HG02642 (cell line): Measurements from ENCODE around the gene MAP7.
A peak's percentile ranks its signal among the peaks of the same experiment; 100 is the strongest.
"Not testable (repeated sequence)": the region's sequence is repeated elsewhere in the genome, so short reads cannot be mapped to it uniquely, and the experiment has no call there.

Source experiments
- ATAC-seq: cut with Tn5 transposase; IDR thresholded peaks from one replicate; pipeline ENCODE4 v1.9.1; 2021; ENCODE audit warnings: mild to moderate bottlenecking; ENCODE audit not compliant: unreplicated experiment, poor library complexity

Gene MAP7

DNA sequence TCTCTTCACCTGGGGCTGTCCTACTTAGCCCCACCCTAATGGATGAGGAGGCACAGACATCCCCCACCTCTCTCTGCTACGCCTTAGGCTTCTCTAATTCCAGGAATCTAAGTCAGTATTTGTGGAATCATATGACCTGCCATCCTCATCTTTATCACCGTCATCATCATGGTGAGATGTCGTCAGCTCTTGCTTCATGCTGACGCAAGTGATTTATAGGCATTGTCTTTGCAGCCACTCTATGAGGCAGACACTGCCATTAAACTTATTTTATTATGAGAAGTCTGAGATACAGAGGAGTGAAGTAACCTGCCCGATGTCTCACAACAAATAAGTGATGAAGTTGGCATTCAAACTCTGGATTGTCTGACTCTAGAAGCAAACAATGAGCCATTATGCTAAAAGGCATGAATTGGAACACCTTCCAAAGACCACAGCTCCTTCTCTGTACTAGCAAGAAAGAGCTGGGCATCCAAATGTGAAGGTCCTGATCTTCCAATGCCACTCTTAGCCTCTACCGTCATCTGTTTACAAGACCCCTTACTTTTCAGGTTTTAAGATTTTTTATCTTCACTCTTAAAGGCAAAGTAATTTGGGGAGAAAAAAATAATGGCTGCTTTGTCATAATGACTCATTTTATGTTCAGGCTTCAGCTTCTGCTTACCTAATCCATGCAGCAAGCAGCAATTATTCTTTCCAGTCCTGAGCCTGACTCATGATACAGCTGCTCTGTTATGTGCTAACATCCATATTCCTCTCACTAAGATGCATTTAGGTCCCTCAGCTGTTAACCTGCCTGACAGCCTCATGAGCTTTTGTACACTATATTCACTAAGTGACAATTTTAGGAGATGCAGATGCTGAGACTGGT, 146.9 kb downstream of the MAP7 start:
- no peak for ATAC-seq

DNA sequence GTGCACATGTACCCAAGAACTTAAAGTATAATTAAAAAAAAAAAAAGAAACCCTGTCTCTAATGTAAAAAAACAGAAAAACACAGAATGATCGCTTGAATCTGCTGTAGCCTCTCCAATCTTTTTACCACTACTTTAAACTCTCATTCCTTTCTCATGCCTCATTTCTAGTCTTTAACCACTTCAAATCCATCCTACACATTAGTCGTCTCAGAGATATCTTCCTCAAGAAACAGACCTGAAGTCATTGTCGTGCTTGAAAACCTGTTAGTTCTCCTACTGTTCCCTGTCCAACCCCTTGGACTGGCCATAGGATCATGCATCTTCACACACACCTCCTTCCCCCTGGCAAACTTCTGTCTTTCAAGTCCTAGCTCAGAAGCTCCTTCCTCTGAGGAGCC, 148.5 kb downstream of the MAP7 start:
- no peak for ATAC-seq

DNA sequence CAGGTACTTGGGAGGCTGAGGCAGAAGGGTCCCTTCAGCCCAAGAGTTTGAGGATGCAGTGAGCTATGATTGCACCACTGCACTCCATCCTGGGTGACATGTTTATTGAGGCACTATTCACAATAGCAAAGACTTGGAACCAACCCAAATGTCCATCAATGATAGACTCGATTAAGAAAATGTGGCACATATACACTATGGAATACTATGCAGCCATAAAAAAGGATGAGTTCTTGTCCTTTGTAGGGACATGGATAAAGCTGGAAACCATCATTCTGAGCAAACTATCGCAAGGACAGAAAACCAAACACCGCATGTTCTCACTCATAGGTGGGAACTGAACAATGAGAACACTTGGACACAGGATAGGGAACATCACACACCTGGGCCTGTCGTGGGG, 149.0 kb downstream of the MAP7 start:
- not testable (repeated sequence) for ATAC-seq

DNA sequence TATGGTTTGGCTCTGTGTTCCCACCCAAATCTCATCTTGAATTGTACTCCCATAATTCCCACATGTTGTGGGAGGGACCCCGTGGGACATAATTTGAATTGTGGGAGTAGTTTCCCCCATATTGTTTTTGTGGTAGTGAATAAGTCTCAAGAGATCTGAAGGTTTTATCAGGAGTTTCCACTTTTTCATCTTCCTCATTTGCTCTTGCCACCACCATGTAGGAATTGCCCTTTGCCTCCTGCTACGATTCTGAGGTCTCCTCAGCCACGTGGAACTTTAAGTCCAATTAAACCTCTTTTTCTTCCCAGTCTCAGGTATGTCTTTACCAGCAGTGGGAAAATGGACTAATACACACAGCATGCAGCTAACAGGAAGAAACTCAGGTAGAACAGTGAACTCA, 151.8 kb downstream of the MAP7 start:
- no peak for ATAC-seq

DNA sequence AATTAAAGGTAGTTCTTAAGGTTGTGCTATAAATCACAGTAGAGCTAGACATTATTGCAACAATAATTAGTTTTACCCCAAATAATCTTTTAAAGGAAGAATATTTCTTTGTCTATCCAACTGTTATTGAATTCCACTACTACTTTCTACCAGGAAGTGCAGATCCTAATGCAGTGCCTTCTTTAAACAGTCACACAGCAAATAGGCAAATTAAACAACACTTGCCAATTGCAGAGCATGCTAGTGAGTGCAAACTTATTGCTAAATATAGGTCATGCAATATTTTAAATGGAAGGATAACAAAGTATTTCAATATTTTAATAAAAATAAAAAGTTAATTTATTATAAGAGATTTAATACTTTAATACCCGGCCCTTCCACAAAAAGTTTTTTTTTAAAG, 153.3 kb downstream of the MAP7 start:
- no peak for ATAC-seq

DNA sequence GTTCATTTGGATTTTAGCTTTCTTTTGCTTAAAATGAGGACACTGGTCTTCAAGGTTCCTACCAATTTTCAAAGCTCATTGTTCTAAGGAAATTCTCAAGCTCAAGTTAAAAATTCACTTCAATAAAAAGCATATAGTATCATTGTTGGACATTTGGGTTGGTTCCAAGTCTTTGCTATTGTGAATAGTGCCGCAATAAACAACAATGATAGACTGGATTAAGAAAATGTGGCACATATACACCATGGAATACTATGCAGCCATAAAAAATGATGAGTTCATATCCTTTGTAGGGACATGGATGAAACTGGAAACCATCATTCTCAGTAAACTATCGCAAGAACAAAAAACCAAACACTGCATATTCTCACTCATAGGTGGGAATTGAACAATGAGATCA, 159.3 kb downstream of the MAP7 start:
- not testable (repeated sequence) for ATAC-seq

DNA sequence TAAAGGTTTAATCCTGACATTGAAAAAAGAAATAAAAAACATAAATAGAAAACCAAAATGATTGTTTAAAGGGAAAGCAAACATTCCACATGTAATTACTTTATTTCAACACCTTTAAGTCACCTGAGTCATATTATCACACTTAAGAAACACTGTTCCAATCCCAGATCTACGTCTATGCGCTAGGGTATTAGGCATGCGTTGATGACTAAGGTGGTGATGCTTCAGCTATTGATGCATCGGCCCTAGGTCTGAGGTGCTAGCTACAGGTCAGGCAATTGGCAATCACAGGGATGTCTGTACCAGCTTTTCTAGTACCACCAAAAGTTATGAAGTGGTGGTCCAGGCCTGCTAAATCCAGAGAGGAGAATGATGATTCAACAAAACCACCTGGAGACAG, 162.9 kb downstream of the MAP7 start:
- no peak for ATAC-seq

DNA sequence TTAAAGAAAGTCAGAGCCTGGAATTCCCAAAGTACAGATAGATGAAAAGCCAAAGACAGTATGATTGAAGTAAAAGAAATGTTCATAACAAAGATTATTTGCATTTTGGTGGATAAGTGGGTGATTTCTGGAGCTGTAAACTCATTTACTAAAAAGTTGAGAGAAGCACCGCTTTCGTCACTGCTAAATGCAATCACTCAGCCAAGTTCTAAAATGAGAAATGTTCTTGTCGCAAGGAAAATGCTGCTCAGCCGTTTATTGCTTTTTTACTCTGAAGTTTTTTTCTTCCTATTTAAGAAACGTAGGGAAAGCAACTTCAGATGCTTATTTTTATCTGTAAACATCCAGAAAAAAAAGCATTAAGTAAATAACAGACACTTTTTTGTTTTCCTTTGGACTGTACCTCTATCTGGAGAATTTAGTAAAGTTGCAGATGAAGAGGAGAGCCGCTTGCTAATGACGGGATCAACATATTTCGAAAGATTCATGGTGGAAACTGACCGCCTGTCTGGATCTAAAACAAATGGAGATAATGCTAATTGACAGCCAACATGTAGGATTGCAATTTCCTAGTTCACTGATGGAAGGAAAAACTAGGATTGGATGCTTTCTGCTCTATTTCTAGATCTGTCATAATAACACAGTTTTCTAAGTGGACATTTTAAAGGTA, 166.8 kb downstream of the MAP7 start:
- ATAC-seq: no peak

DNA sequence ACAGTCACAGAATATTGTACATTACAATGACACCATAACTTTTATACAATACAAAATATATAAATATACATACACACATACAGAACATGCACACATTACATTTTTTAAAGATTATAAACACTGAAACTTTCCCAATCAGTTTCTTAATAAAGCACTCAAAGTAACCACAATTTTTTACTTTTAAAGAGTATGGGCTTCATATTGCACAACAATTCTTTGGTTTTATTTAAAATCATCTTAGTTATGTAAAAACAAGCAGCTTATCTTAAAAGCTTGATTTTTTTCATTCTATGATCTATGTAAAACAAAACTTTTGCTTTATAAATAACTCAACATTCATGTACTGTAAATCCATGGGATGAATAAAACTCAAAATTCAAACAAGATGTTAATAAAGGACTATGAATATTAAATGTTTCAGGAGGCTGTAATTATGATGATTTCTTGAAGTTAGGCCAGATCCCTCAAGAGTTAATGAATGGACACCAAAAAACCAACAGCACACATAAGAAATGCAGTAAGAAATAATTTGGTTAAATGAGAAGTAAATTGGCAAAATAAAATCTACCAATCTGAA, 167.5 kb downstream of the MAP7 start:
- no peak for ATAC-seq

DNA sequence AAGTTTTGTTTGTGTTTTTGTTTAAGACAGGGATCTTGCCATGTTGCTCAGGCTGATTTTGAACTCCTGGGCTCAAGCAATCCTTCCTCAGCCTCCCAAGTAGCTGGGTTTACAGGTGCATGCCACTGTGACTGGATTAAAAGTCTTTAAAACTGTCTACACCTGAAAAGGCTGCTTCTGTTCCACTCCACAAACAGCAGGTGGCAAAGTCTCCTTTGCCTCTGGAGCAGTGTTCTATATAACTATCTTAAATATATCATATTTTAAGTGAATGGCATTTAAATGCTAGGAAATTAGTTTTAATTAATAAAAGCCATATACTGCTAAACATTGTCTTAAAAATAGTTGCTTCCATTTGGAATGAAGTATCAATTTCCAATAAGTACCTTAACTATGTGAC, 171.3 kb downstream of the MAP7 start:
- no peak for ATAC-seq

DNA sequence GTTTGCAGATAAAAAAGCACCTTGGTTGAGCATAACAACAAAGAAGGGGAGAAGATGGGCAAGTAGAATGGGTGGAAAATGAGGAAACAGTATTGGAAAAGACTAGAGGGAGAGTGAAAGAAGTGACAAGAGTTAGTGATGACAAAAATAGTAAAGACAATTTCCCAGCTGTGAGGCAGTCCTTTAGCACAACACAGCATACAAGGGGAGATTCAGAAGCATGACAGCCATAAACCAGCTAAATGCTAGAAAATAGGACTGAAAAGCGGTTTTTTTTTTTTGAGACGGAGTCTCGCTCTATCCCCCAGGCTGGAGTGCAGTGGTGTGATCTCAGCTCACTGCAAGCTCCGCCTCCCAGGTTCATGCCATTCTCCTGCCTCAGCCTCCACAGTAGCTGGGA, 174.4 kb downstream of the MAP7 start:
- ATAC-seq: not testable (repeated sequence)

DNA sequence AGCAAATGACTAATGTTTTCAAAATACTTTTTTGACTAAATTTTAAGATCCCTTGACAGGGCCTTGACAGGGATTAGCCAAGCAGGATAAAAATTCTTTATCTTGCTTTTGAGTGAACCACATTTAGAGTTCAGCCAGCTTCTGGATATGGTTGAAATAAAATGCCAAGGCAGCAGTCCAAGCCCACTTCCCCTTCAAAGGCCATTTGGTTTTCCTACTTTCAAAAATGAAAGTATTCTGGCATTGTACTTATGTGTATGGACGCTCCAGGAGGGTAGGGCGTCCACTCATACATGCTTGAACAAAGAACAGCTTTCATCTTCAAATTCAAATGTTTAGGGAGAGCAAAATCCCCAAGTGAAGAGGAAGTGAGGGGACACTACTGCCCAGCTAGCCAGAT, 178.3 kb downstream of the MAP7 start:
- ATAC-seq: no peak

DNA sequence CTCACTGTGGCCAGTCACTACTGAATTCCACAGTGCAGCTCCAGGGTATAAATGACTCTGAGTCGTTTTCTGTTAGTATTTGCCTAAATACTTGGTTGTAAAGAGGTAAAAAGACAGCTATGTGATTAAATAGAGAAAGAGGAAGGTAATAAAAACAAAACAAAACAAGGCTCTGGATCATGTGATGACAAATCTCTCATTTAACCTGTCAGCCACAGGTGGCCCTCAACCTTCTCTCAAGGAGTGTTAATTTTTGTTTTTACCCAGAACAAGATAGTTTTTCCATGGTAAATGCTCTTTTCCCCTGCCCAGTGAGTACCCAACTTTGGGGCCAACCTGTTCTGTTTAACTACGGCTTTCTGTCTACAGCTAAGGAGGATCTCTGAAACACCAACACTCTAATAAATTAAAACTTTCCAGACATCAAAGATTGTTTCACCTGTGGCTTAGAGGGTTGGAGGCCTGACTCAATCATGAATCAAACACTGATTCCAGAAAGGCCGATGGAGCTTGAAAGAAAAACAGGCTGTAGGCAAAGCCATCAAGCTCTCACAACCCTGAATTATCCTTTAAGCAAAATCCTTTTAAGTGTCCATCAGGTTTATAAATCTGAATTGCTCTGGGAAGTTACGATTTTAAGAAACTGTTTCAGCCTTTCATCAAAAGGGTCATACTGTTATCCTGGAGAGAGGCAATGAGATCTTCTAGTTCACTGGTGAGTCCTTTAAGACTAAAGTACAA, 179.1 kb downstream of the MAP7 start:
- no peak for ATAC-seq

DNA sequence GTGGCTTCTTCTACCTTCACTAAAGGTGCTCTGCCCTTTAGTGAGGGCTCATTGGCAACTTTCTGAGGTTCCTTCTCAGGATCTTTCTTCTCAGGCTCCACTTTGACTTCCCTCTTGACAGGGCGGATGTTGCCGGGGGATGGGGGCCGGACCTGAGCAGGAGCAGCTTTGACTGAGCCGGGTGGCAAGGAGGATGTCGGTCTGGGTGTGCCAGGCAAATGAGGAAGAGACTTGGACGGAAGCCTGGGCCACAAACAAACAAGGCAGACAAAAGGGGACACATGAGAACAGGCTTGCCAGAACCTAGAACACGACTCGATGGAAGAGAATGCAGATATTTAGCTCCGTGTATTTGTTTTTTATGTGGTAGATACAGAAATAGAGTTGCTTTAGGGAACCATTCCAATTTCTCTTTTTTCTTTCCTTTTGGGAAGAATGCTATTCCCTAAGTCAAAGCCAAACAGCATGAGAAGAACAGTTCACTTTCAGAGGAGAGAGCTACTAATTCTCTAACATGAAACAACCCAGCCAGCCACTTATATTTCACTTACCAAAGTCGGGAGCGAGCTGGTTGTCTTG, 184.4 kb downstream of the MAP7 start:
- peak; percentile 68 for ATAC-seq

DNA sequence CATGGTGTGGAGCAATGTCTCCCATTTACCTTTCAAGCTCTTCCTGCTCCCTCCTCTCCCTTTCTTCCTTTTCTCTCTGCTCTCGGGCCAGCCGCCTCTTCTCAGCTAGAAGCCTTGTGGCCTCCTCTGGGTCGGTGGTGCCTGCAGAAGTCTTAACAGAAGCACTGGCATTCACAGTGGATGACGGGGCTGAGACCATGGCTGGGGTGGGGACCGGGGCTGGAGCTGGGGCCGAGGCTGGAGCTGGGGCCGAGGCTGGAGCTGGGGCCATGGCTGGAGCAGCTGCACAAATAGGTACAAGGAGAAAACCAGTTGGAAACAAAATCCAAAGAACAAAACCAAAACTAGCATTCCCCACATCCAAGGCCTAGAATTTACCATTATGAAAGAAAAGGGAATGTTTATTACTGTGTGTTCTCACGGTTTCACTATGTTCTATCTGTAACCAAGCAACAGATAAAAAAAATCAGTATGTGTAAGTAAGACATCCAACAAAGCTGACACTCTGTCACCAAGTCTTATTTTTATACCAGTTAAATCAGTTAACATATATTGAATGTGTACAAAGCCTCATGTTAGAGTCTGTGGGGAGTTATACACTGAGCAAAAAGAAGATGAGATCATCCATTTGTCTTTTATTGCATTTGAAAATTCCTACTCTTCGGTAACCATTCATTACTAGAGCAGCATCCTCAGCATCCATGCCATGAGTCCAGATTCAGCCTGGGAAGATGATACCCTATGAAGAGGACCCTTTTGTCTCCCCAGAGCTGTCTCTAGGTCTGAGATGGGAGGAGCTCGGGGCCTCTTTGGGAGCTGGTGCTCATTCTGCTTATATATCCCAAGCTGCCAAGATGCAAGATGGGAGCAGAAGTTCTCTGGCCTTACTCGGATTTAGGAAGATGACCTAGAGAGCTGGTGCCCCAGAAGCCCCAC, 187.5 kb downstream of the MAP7 start:
- ATAC-seq: no peak

DNA sequence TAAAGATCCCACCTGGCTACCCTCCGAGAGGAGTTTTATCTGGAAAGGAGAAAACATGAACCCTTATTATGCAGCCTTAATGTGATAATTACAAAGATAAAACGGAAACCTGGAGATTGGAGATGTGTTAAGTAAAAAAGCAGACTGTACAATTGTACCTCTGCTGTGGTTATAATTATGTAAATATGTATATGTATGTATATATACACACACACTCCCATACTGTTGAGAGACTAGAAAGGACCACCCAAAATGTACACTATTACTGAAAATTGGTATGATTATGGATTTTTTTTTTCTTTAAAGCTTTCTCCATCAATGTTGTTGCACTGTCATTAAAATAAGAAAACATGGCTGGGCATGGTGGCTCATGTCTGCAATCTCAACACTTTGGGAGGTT, 188.4 kb downstream of the MAP7 start:
- ATAC-seq: no peak

DNA sequence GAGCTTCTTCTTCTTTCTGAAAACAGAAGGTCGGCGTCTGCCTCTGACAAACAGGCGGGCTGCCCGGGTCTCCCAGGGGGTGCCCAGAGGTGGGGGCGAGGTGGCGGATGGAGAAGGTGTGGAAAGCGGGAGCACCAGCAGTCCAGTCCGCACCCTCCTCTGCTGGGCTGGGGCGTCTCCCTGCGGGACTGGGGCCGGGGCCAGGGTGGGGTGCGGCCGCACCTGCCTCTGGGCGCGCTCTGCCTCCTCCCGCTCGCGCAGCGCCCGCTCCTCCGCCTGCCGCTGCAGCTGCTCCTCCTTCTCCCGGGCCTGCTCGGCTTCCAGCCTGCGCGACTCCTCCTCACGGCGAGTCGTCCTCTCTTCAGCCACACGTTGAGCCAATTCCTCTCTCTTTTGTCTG, 189.4 kb downstream of the MAP7 start:
- ATAC-seq: no peak

DNA sequence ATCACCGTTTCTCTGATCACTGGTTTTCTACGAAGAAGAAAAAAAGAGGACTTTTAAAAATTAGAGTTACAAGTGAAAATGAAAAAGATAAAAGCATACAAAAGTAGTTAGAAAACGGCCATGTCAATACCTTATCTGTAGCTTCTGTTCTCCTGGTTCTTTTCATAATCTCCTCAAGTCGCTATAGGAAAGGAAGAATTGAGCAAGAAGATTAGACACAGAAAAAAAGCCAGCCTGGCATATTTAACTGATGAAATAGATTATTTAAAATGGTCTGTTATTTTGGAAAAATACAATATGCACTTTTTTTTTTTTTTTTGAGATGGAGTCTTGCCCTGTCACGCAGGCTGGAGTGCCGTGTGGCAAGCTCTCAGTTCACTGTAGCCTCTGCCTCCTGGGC, 190.4 kb downstream of the MAP7 start:
- ATAC-seq: no peak

DNA sequence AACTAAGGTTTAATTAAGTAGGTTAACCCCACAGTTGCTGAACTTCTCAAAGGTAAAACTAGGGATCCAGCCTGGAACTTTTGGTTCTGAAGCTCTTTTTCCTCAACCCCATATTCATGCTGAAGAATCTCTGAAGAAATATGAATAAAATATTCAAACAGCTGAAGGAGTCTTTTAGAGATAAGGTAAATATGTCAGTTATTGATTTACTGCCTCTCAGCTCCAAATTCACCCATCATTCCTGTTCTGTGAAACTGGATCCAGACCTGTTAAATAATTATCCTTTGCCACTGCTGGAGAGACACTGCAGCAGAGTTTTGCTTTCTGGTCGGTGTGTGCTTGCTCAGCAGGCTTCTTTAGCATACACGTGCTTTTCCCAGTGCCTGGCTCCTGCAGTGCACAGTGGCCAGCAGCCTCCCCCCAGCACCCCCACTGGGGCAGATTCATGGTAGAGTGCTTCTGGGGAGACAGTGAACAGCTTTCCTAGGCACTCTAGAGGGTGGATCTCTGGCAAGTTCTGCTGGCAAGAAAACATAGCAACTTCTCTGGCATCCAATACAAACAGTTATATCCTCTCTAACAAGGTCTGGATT, 198.6 kb downstream of the MAP7 start:
- ATAC-seq: no peak
